DMS153 treated with DMSO at 0.1 percent for 48 hours (cell line): ENCODE data around the gene DYNLRB1.
A peak's percentile ranks its signal among the peaks of the same experiment; 100 is the strongest.

Source experiments
- DNase-seq: peaks from one replicate; lab custom pipeline; 2025; ENCODE audit not compliant: unreplicated experiment; lab: John Stamatoyannopoulos, UW

The DYNLRB1 gene

GRCh38 chr20:34532756-34533155, 16.5 kb downstream of the DYNLRB1 start:
- DNase-seq, result no peak

- no peak for DNase-seq
Measured at GRCh38 chr20:34534391-34535165, 18.4 kb downstream of the DYNLRB1 start.

GRCh38 chr20:34535301-34535840, 19.1 kb downstream of the DYNLRB1 start:
- DNase-seq, result no peak

GRCh38 chr20:34535857-34536256, 19.6 kb downstream of the DYNLRB1 start:
- no peak for DNase-seq

GRCh38 chr20:34536798-34537394, 20.7 kb downstream of the DYNLRB1 start:
- no peak for DNase-seq

- DNase-seq, result no peak
Measured at GRCh38 chr20:34537651-34538050, 21.4 kb downstream of the DYNLRB1 start.

- DNase-seq, result no peak
Measured at GRCh38 chr20:34538671-34539123, 22.5 kb downstream of the DYNLRB1 start.

- DNase-seq, result no peak
Measured at GRCh38 chr20:34539756-34540155, 23.5 kb downstream of the DYNLRB1 start.

- no peak for DNase-seq
Measured at GRCh38 chr20:34540596-34541263, 24.5 kb downstream of the DYNLRB1 start.

GRCh38 chr20:34541264-34541901, 25.2 kb downstream of the DYNLRB1 start:
- DNase-seq, result no peak

- no peak for DNase-seq
Measured at GRCh38 chr20:34541917-34542316, 25.7 kb downstream of the DYNLRB1 start.

GRCh38 chr20:34542439-34542838, 26.2 kb downstream of the DYNLRB1 start:
- no peak for DNase-seq

- no peak for DNase-seq
Measured at GRCh38 chr20:34543463-34544056, 27.3 kb downstream of the DYNLRB1 start.

GRCh38 chr20:34544109-34544796, 28.0 kb downstream of the DYNLRB1 start:
- no peak for DNase-seq

GRCh38 chr20:34546751-34547181, 30.5 kb downstream of the DYNLRB1 start:
- DNase-seq, result peak; percentile 65

- DNase-seq, result no peak
Measured at GRCh38 chr20:34547844-34548613, 31.8 kb downstream of the DYNLRB1 start.

GRCh38 chr20:34549291-34549928, 33.2 kb downstream of the DYNLRB1 start:
- no peak for DNase-seq

GRCh38 chr20:34549929-34550305, 33.7 kb downstream of the DYNLRB1 start:
- DNase-seq, result no peak

- no peak for DNase-seq
Measured at GRCh38 chr20:34552569-34552968, 36.3 kb downstream of the DYNLRB1 start.
